Activated B cell treated with CpG ODN at 0.5 μM for 24 hours (primary cell): Measurements from ENCODE around the gene TRRAP. TPM values are rescaled to one million over a fixed set of nuclear protein-coding genes. Genes with fewer than 3 reads are reported as not detected.

ENCODE experiments used
- ATAC-seq: fragments of 200-7000 bp; cut with Tn5 transposase; one replicate; pipeline ENCODE4 v1.10.0; 2021; ENCODE audit warnings: low read depth, mild to moderate bottlenecking, moderate library complexity
- CTCF ChIA-PET: fragments of 350-600 bp; sonication (Branson Sonifier 250); formaldehyde crosslinking; loops from one replicate; lab custom pipeline; 2021; ENCODE audit warnings: antibody characterized with exemption; lab: Charles Lee
- POLR2A ChIA-PET: fragments of 350-600 bp; sonication (Branson Sonifier 250); formaldehyde crosslinking; loops from one replicate; lab custom pipeline; 2021; ENCODE audit warnings: antibody characterized with exemption; lab: Charles Lee
- DNase-seq: peaks from one replicate; pipeline ENCODE4 v3.0.0; 2022
- H3K27ac Mint-ChIP-seq: one replicate; pipeline ENCODE4 v1.8.0; 2020; ENCODE audit warnings: mixed read lengths
- H3K27me3 Mint-ChIP-seq: one replicate; pipeline ENCODE4 v1.8.0; 2021; ENCODE audit warnings: mixed read lengths
- H3K36me3 Mint-ChIP-seq: one replicate; pipeline ENCODE4 v1.8.0; 2021; ENCODE audit warnings: low read depth, mixed read lengths
- H3K4me1 Mint-ChIP-seq: one replicate; pipeline ENCODE4 v1.8.0; 2021; ENCODE audit warnings: mixed read lengths
- H3K4me3 Mint-ChIP-seq: one replicate; pipeline ENCODE4 v1.8.0; 2020; ENCODE audit warnings: mild to moderate bottlenecking, mixed read lengths
- H3K9me3 Mint-ChIP-seq: one replicate; pipeline ENCODE4 v1.8.0; 2020; ENCODE audit warnings: mixed read lengths
- CTCF ChIP-seq: fragments of 200-600 bp; IDR thresholded peaks from one replicate; pipeline ENCODE4 v1.8.0; 2022; ENCODE audit warnings: antibody characterized with exemption, mild to moderate bottlenecking
- intact Hi-C: fragments of 100-400 bp; cut with micrococcal nuclease; formaldehyde crosslinking; loops from one replicate; pipeline ENCODE4 v1.15.1; 2024
- total RNA-seq: library from RNA; stranded (reverse); gene quantifications from 2 replicates; pipeline ENCODE4 v1.2.3, GENCODE V29; 2022

The TRRAP gene
- total RNA-seq, 1 donor from 2014 or later = 77.9 TPM

- Mint-ChIP-seq H3K36me3 (peaks cover 86% of the 10 kb centered on the region), H3K4me1 (no peaks in the 10 kb centered on the region), H3K4me3 (no peak overlapping the region), H3K27ac (no peak overlapping the region), H3K27me3 (no peaks in the 10 kb centered on the region), H3K9me3 (no peaks in the 10 kb centered on the region)
- no peak for ATAC-seq
- no peak for TF ChIP-seq CTCF
- intact Hi-C loops = no loop called here
- CTCF ChIA-PET = no interaction called here
- DNase-seq = no peak
- POLR2A ChIA-PET = interaction anchor here (0.6 kb wide), 1 partner anchor 41 kb away, joined by 3 read pairs; no protein-coding TSS in a partner anchor
Measured at GRCh38 chr7:98902523-98902922, 24.2 kb downstream of the TRRAP start.

- Mint-ChIP-seq H3K36me3 (peaks cover 86% of the 10 kb centered on the region), H3K9me3 (no peaks in the 10 kb centered on the region), H3K4me1 (no peaks in the 10 kb centered on the region), H3K4me3 (no peak overlapping the region), H3K27ac (no peak overlapping the region), H3K27me3 (no peaks in the 10 kb centered on the region)
- TF ChIP-seq CTCF = no peak
- ATAC-seq = no peak
- ChIA-PET CTCF (no interaction called here), POLR2A (no interaction called here)
- DNase-seq = no peak
- intact Hi-C loops = no loop called here
Measured at GRCh38 chr7:98903246-98903645, 24.9 kb downstream of the TRRAP start.

GRCh38 chr7:98907570-98907969 lies 29.2 kb downstream of the TRRAP start:
- ATAC-seq = no peak
- peaks cover 89% of the 10 kb centered on the region for H3K36me3 Mint-ChIP-seq
- no peak overlapping the region for H3K27ac Mint-ChIP-seq

GRCh38 chr7:98908585-98908984 lies 30.3 kb downstream of the TRRAP start:
- H3K27ac Mint-ChIP-seq = no peak overlapping the region
- no peak overlapping the region for H3K4me3 Mint-ChIP-seq
- peaks cover 90% of the 10 kb centered on the region for H3K36me3 Mint-ChIP-seq
- POLR2A ChIA-PET = interaction anchor here (0.6 kb wide), 1 partner anchor 14 kb away, joined by 4 read pairs; no protein-coding TSS in a partner anchor
- DNase-seq (no peak), ATAC-seq (no peak)
- CTCF ChIA-PET = no interaction called here
- H3K4me1 Mint-ChIP-seq = no peaks in the 10 kb centered on the region
- no peak for TF ChIP-seq CTCF
- no peaks in the 10 kb centered on the region for H3K9me3 Mint-ChIP-seq
- no peaks in the 10 kb centered on the region for H3K27me3 Mint-ChIP-seq
- intact Hi-C loops = no loop called here

More at GRCh38 chr7:98907570-98907969, 29.2 kb downstream of the TRRAP start:
- no peaks in the 10 kb centered on the region for H3K27me3 Mint-ChIP-seq
- no peak for DNase-seq
- H3K9me3 Mint-ChIP-seq = no peaks in the 10 kb centered on the region
- no peak overlapping the region for H3K4me3 Mint-ChIP-seq
- CTCF ChIA-PET = no interaction called here
- intact Hi-C loops = no loop called here
- no peaks in the 10 kb centered on the region for H3K4me1 Mint-ChIP-seq
- TF ChIP-seq CTCF = no peak
- POLR2A ChIA-PET = no interaction called here

GRCh38 chr7:98909487-98909886 lies 31.2 kb downstream of the TRRAP start:
- Mint-ChIP-seq H3K4me1 (no peaks in the 10 kb centered on the region), H3K9me3 (no peaks in the 10 kb centered on the region), H3K27ac (no peak overlapping the region), H3K27me3 (no peaks in the 10 kb centered on the region), H3K4me3 (no peak overlapping the region), H3K36me3 (peaks cover 87% of the 10 kb centered on the region)
- POLR2A ChIA-PET = interaction anchor here (0.6 to 1.1 kb wide), 2 partner anchors 15 to 18 kb away, joined by 3 to 4 read pairs; no protein-coding TSS in a partner anchor
- CTCF ChIA-PET = no interaction called here
- intact Hi-C loops = no loop called here
- no peak for TF ChIP-seq CTCF
- ATAC-seq (no peak), DNase-seq (no peak)
